ENCODE measurements around the gene IGFBP4. TPM values are rescaled to one million over a fixed set of nuclear protein-coding genes. Genes with fewer than 3 reads are reported as not detected.
A peak's percentile ranks its signal among the peaks of the same experiment; 100 is the strongest.

Gene IGFBP4
- total RNA-seq, 1 donor from 2014 or later, result 142 TPM

DNA sequence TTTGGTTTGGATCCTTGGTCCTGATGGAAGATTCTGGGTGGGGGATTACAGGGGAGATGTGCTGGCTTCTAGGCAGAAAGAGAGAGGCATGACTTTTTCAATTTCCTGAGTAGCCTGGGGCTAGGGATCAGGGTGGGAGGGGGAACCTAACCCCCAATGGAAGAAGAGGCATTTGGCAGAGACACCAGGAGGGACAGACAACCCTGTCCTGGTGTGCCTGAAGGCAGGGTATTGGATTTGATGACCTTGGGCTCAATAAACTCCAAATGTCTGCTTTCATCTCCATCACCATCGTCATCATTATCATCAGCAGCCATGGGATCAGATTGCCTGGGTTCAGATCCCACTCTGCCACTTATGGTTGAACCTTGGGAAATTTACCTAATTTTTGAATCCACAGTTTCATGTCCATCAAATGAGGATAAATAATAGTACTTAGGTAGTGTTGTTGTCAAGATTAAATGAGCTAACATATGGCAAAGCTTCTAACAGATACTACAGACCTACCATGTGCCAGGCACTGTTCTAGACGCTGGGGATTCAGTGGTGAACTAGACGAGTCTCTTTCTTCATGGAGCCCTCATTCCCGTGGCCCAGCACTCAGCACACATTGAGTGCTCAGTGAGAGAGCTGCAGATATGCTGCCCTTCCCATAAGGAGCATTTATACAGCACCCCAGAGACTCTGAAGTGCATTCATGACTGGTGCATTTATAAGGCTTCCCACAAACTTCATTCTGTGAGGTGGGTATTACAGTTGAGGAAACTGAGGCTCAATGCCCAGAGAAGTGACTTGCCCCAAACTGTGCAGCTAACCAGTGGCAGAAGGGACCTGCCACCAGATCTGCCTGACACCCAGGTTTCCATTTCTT lies 26.8 kb downstream of the IGFBP4 start:
- no peak for DNase-seq (ENCODE audit: low read depth)
- H3K9me3 ChIP-seq (ENCODE audit: insufficient read depth, low read depth, low read length), result no peaks in the 10 kb centered on the region
- no peak overlapping the region for H3K9ac ChIP-seq (ENCODE audit: low read length)
- FAIRE-seq, result no peak
- H3K27ac Mint-ChIP-seq (ENCODE audit: unreplicated experiment), result peak overlapping the region; percentile 12
- H3K36me3 Mint-ChIP-seq (ENCODE audit: low read depth, unreplicated experiment), result no peaks in the 10 kb centered on the region
- H4K20me1 ChIP-seq (ENCODE audit: insufficient read depth, low read length), result no peaks in the 10 kb centered on the region
- H3K4me1 ChIP-seq (ENCODE audit: insufficient read depth, low read length), result peaks cover 17% of the 10 kb centered on the region
- TF ChIP-seq EZH2 (IDR thresholded peaks at IDR 0.05; ENCODE audit: insufficient read depth, low read length) (no peak), CTCF (IDR thresholded peaks at IDR 0.05; ENCODE audit: insufficient read depth, low read depth, low read length) (no peak)
- H3K36me3 ChIP-seq (ENCODE audit: insufficient read depth, low read length), result no peaks in the 10 kb centered on the region
- no peaks in the 10 kb centered on the region for H3K27me3 ChIP-seq (ENCODE audit: insufficient read depth, low read length)
- no peaks in the 10 kb centered on the region for H3K9me3 Mint-ChIP-seq (ENCODE audit: unreplicated experiment)
- H3K4me3 Mint-ChIP-seq (ENCODE audit: unreplicated experiment), result no peak overlapping the region
- H3K27me3 Mint-ChIP-seq (ENCODE audit: low read depth, unreplicated experiment), result peaks cover 15% of the 10 kb centered on the region
- H3K4me2 ChIP-seq (ENCODE audit: low read length), result no peak overlapping the region
- no peak overlapping the region for H3K27ac ChIP-seq (ENCODE audit: low read depth, low read length)
- no peak overlapping the region for H3K4me3 ChIP-seq (ENCODE audit: insufficient read depth, low read depth, low read length)
- H3K4me1 Mint-ChIP-seq (ENCODE audit: low read depth, unreplicated experiment), result peaks cover 13% of the 10 kb centered on the region
- no peak overlapping the region for H2AFZ ChIP-seq (ENCODE audit: low read depth, low read length)
- no peaks in the 10 kb centered on the region for H3K79me2 ChIP-seq (ENCODE audit: insufficient read depth, low read length)

GRCh38 chr17:40470932-40471828 lies 27.9 kb downstream of the IGFBP4 start:
- Histone ChIP-seq H4K20me1 (ENCODE audit: insufficient read depth, low read length) (no peaks in the 10 kb centered on the region), H3K4me1 (ENCODE audit: insufficient read depth, low read length) (peaks cover 17% of the 10 kb centered on the region), H3K9ac (ENCODE audit: low read length) (peak overlapping the region; percentile 68), H3K36me3 (ENCODE audit: insufficient read depth, low read length) (no peaks in the 10 kb centered on the region), H3K27me3 (ENCODE audit: insufficient read depth, low read length) (no peaks in the 10 kb centered on the region), H3K4me3 (ENCODE audit: insufficient read depth, low read depth, low read length) (no peak overlapping the region), H2AFZ (ENCODE audit: low read depth, low read length) (peak overlapping the region; percentile 36), H3K4me2 (ENCODE audit: low read length) (peak overlapping the region; percentile 60), H3K79me2 (ENCODE audit: insufficient read depth, low read length) (no peaks in the 10 kb centered on the region), H3K27ac (ENCODE audit: low read depth, low read length) (peak overlapping the region; percentile 89), H3K9me3 (ENCODE audit: insufficient read depth, low read depth, low read length) (no peaks in the 10 kb centered on the region)
- Mint-ChIP-seq H3K27ac (ENCODE audit: unreplicated experiment) (no peak overlapping the region), H3K36me3 (ENCODE audit: low read depth, unreplicated experiment) (no peaks in the 10 kb centered on the region), H3K9me3 (ENCODE audit: unreplicated experiment) (no peaks in the 10 kb centered on the region), H3K4me1 (ENCODE audit: low read depth, unreplicated experiment) (peaks cover 13% of the 10 kb centered on the region), H3K4me3 (ENCODE audit: unreplicated experiment) (no peak overlapping the region), H3K27me3 (ENCODE audit: low read depth, unreplicated experiment) (peaks cover 11% of the 10 kb centered on the region)
- TF ChIP-seq EZH2 (IDR thresholded peaks at IDR 0.05; ENCODE audit: insufficient read depth, low read length) (no peak), CTCF (IDR thresholded peaks at IDR 0.05; ENCODE audit: insufficient read depth, low read depth, low read length) (no peak)
- DNase-seq (ENCODE audit: low read depth) (peak; percentile 95), FAIRE-seq (no peak)

Data from astrocyte (in vitro differentiated cells and primary cell).